Measurements from ENCODE around the gene BABAM2. TPM values are rescaled to one million over a fixed set of nuclear protein-coding genes. Genes with fewer than 3 reads are reported as not detected.

BABAM2 gene
- total RNA-seq, 1 experiment from 2014 or later = 27.1 TPM

DNA sequence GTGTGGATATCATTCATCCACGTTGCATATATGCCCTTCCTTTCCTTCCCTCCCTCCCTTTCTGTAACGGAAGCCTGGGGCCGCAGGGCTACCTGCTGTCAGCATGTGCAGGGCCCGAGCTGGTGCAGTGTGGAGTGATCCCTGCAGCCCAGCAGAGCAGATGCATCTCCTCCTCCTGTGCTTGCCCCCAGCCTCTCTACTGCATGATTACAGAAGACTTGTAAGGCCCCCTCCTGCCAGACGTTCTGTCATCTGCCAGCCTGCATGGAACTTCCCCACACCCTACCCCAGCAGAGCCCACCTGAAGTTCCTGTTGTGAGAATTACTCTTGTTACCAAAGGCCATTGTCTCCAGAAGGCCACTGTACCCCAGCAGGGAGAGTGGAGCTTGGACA, 434.6 kb downstream of the BABAM2 start:
- no peak overlapping the region for H3K23ac ChIP-seq (ENCODE audit: insufficient read length, low read depth, low read length)
- peaks cover 13% of the 10 kb centered on the region for H3K4me1 ChIP-seq (ENCODE audit: insufficient read depth, low read length)
- Mint-ChIP-seq H3K4me3 (no peak overlapping the region; a peak in 1 of 5 replicates), H3K27ac (peak overlapping the region in 1 of 3 experiments; percentile 32; a peak in 2 of 7 replicates), H3K27me3 (ENCODE audit: low read depth) (no peaks in the 10 kb centered on the region), H3K9me3 (no peaks in the 10 kb centered on the region), H3K4me1 (peaks cover 48 to 62% of the 10 kb centered on the region in 2 experiments), H3K36me3 (ENCODE audit: insufficient read depth in 1 of 3, low read depth in 3 of 3) (no peaks in the 10 kb centered on the region)
- no peak overlapping the region for H4K91ac ChIP-seq (ENCODE audit: insufficient read length, low read depth, low read length)
- H3K79me2 ChIP-seq (ENCODE audit: insufficient read depth, low read length) = no peaks in the 10 kb centered on the region
- H3K56ac ChIP-seq (ENCODE audit: insufficient read length, low read depth, low read length) = no peak overlapping the region
- H3K23me2 ChIP-seq (ENCODE audit: insufficient read length, low read depth, low read length, poor library complexity, severe bottlenecking) = no peaks in the 10 kb centered on the region
- H4K8ac ChIP-seq (replicated peaks; ENCODE audit: insufficient read length, low read depth, low read length) = no peak overlapping the region
- H2BK20ac ChIP-seq (ENCODE audit: low read depth, low read length, poor library complexity, severe bottlenecking) = no peak overlapping the region
- no peak overlapping the region for H3K18ac ChIP-seq (ENCODE audit: insufficient read length, low read depth, low read length)
- DNase-seq = no peak
- no peak overlapping the region for H2BK12ac ChIP-seq (ENCODE audit: insufficient read length, low read depth, low read length)
- no peaks in the 10 kb centered on the region for H3K9me3 ChIP-seq (ENCODE audit: control insufficient read depth, low read depth, low read length)
- no peak overlapping the region for H3K14ac ChIP-seq (ENCODE audit: insufficient read depth, low read length)
- no peak overlapping the region for H2BK120ac ChIP-seq (ENCODE audit: low read depth, low read length, poor library complexity, severe bottlenecking)
- no peak overlapping the region for H2AK5ac ChIP-seq (ENCODE audit: insufficient read length, low read length)
- H3K4me2 ChIP-seq (ENCODE audit: insufficient read depth, insufficient read length, low read length) = no peak overlapping the region
- no peaks in the 10 kb centered on the region for H3K79me1 ChIP-seq (ENCODE audit: insufficient read depth, low read depth, low read length, poor library complexity, severe bottlenecking)
- H2BK15ac ChIP-seq (ENCODE audit: low read depth, low read length) = no peak overlapping the region
- no peak overlapping the region for H3K4ac ChIP-seq (ENCODE audit: low read depth, low read length)
- no CpG with 5 or more reads among the region's 5 CpGs for WGBS (ENCODE audit: extremely low coverage, insufficient read length, low lambda C conversion rate)
- no peak overlapping the region for H2BK5ac ChIP-seq (ENCODE audit: insufficient read length, low read length)
- H3T11ph ChIP-seq (ENCODE audit: low read length) = no peak overlapping the region
- no peak overlapping the region for H3K9ac ChIP-seq (ENCODE audit: extremely low read depth, insufficient read length, low read length)
- H3K27ac ChIP-seq (ENCODE audit: insufficient read length, low read depth, low read length) = no peak overlapping the region
- no peak overlapping the region for H4K5ac ChIP-seq (ENCODE audit: insufficient read length, low read depth, low read length)
- H2AFZ ChIP-seq (ENCODE audit: low read length) = no peak overlapping the region
- no peaks in the 10 kb centered on the region for H4K20me1 ChIP-seq (ENCODE audit: control insufficient read depth, insufficient read depth, insufficient read length)
- no peaks in the 10 kb centered on the region for H3K27me3 ChIP-seq (ENCODE audit: insufficient read depth, low read length)
- TF ChIP-seq, protein P1, sequence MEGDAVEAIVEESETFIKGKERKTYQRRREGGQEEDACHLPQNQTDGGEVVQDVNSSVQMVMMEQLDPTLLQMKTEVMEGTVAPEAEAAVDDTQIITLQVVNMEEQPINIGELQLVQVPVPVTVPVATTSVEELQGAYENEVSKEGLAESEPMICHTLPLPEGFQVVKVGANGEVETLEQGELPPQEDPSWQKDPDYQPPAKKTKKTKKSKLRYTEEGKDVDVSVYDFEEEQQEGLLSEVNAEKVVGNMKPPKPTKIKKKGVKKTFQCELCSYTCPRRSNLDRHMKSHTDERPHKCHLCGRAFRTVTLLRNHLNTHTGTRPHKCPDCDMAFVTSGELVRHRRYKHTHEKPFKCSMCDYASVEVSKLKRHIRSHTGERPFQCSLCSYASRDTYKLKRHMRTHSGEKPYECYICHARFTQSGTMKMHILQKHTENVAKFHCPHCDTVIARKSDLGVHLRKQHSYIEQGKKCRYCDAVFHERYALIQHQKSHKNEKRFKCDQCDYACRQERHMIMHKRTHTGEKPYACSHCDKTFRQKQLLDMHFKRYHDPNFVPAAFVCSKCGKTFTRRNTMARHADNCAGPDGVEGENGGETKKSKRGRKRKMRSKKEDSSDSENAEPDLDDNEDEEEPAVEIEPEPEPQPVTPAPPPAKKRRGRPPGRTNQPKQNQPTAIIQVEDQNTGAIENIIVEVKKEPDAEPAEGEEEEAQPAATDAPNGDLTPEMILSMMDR (conservative IDR thresholded peaks at IDR 0.05) = no peak

Data from H9 (cell line).